Non-pigmented ciliary epithelial cell (primary cell): Measurements from ENCODE around the gene STK40.

Experiments used
- DNase-seq: peaks from one replicate; pipeline ENCODE4 v3.0.0-alpha.2; 2010; ENCODE audit warnings: low read depth

Gene STK40

DNA sequence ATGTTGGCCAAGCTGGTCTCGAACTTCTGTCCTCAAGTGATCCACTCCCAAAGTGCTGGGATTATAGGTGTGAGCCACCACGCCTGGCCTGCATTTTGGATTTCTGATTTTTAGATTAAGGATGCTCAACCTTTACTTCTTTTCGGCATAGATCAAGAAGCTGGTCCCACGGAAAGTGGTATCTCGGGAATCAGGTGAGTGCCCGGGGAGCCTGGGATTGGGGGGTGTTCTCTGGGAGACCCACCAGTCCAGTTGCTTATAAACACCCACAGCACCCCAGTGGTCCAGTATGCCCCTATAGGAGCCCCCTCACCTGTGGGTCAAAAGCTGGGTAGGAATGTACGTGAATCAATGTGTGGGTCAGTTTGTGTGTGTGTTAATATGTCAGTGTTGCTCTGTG, 76.3 kb downstream of the STK40 start:
- DNase-seq: no peak

- DNase-seq: no peak
Observed at GRCh38 chr1:36307601-36308330, 78.0 kb downstream of the STK40 start.

GRCh38 chr1:36306902-36307456, 78.7 kb downstream of the STK40 start:
- DNase-seq: no peak

- DNase-seq: no peak
Observed at GRCh38 chr1:36306210-36306901, 79.4 kb downstream of the STK40 start, which contains the start of gene SH3D21. Gene SH3D21, plus strand, starts transcription at chr1:36306368. Its CDS starts 53 bp downstream, at chr1:36306421.

- no peak for DNase-seq
Observed at GRCh38 chr1:36305915-36306209, 79.9 kb downstream of the STK40 start.

- DNase-seq: no peak
Observed at GRCh38 chr1:36304970-36305914, 80.5 kb downstream of the STK40 start.

GRCh38 chr1:36304521-36304920, 81.2 kb downstream of the STK40 start:
- no peak for DNase-seq

DNA sequence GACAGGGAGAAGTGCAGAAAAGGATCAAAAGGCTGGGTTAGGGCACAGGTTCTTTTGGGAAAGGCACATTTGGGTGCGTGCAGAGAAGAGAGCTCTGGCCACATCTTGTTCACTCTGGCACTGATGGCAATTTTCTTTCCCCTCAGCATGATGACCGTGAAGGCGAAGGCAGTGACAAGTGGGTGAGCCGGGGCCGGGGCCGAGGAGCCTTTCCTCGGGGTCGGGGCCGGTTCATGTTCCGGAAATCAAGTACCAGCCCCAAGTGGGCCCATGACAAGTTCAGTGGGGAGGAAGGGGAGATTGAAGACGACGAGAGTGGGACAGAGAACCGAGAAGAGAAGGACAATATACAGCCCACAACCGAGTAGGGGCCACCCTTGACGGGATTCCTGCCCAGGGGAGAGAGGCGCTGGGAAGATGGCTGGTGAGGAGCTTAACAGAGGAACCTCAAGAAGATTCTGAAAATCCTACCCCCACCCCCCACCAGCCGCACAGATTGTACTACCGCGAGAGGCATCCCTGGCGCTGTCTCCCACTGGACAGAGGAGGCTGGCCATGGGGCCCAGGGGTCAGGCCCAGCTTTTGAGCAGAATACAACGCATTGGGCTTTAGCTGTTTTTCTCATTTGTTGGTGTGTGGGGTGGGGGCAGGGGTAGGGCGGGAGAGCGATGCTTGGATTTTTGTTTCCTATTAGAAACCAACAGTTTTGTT, 81.9 kb downstream of the STK40 start:
- DNase-seq: no peak

GRCh38 chr1:36303244-36303643, 82.5 kb downstream of the STK40 start:
- DNase-seq: no peak

DNA sequence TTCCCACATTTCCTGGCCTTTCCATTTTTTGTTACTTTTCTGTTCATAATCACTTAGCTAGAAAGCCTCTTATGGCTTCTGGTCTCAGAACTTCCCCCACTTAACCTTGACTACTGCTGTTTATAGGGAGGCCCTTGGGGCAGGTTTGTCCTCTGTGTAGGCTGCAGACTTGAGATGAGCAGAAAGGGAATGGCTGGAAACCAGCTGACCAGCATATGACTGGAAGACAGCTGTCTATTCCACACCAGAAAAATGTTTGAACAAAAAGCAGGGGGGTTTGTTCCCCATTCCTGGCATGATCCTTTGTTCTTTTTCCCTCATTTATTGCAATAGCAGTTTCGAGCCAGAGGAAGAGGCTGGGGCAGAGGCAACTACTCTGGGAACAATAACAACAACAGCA, 84.5 kb downstream of the STK40 start:
- no peak for DNase-seq

GRCh38 chr1:36300526-36300925, 85.2 kb downstream of the STK40 start:
- DNase-seq: no peak

DNA sequence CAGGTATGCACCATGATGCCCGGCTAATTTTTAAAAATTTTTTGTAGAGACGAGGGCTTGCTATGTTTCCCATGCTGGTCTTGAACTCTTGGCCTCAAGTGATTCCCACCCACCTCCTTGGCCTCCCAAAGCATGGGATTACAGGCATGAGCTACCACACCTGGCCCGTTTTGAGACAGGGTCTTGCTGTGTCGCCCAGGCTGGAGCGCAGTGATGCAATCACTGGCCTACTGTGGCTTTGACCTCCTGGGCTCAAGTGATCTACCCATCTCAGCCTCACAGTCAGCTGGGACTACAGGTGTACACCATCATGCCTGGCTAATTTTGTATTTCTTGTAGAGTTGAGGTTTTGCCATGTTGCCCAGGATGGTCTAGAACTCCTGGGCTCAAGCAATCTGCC, 87.1 kb downstream of the STK40 start:
- no peak for DNase-seq

DNA sequence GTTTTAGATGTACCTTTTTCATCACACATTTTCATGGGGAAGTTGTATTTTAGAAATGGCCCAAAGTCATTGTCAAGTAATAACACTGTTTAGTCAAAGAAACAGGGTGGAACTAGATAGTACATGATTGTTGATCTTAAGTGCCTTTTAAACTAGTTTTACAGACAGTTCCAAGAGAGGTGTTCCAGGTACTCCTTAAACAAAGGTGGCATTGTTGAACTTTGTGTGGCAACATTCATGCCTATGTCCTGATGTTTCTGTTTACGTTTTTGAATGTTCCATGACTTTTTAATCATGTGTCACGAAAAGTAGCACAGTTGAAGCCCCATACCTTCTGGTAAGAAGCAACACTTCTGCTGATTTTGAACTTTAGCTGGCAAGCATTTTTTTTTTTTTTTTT, 88.7 kb downstream of the STK40 start:
- no peak for DNase-seq

- DNase-seq: no peak
Observed at GRCh38 chr1:36295390-36295789, 90.3 kb downstream of the STK40 start.
